Esophagus muscularis mucosa (tissue), 4 donors: Measurements from ENCODE around the gene BRCA1. TPM values are rescaled to one million over a fixed set of nuclear protein-coding genes. Genes with fewer than 3 reads are reported as not detected.
"Not testable (repeated sequence)": the region's sequence is repeated elsewhere in the genome, so short reads cannot be mapped to it uniquely, and the experiment has no call there.

Source experiments
- DNase-seq: peaks from one replicate; pipeline ENCODE4 v3.0.0-alpha.2; 2017; ENCODE audit errors: extremely low spot score
- H3K27ac ChIP-seq, 4 donors: fragments of 200-600 bp; sonication (generic); replicated peaks in 1 of 4; 1 replicate in 3 of 4; 2 replicates in 1 of 4; pipeline ENCODE4 v1.5.1; 2016 to 2019; ENCODE audit warnings: mild to moderate bottlenecking in 1 of 4
- H3K27me3 ChIP-seq, 4 donors: fragments of 200-600 bp; sonication (generic); one replicate each; pipeline versions ENCODE4 v1.5.1 to v1.6.0; 2016 to 2019
- H3K36me3 ChIP-seq, 4 donors: fragments of 200-600 bp; sonication (generic); one replicate each; pipeline ENCODE4 v1.5.1; 2016 to 2019
- H3K4me1 ChIP-seq, 4 donors: fragments of 200-600 bp; sonication (generic); one replicate each; pipeline ENCODE4 v1.5.1; 2016 to 2019
- H3K4me3 ChIP-seq, 4 donors: fragments of 200-600 bp; sonication (generic); 1 replicate in 2 of 4; 2 replicates in 2 of 4; pipeline ENCODE4 v1.5.1; 2016 to 2019; ENCODE audit warnings: mild to moderate bottlenecking in 4 of 4, moderate library complexity in 1 of 4
- H3K9me3 ChIP-seq, 4 donors: fragments of 200-600 bp; sonication (generic); 1 replicate in 3 of 4; 2 replicates in 1 of 4; pipeline ENCODE4 v1.5.1; 2016 to 2019
- CTCF ChIP-seq, 3 experiments: fragments of 200-600 bp in 2 of 3; fragments of 450-650 bp in 1 of 3; sonication (generic) in 2 of 3; IDR thresholded peaks; one replicate each; pipeline ENCODE4 v1.5.1; 2017 to 2019; ENCODE audit warnings: antibody characterized with exemption in 3 of 3, mild to moderate bottlenecking in 2 of 3, moderate library complexity in 1 of 3
- EP300 ChIP-seq: sonication (generic); formaldehyde crosslinking; IDR thresholded peaks from one replicate; pipeline ENCODE4 v1.6.1; 2017; ENCODE audit warnings: antibody characterized with exemption
- POLR2A ChIP-seq: fragments of 450-650 bp; IDR thresholded peaks from one replicate; pipeline ENCODE4 v1.6.1; 2017; ENCODE audit warnings: antibody characterized with exemption, moderate library complexity, mild to moderate bottlenecking, low read depth
- POLR2AphosphoS5 ChIP-seq, 2 donors: sonication (generic); formaldehyde crosslinking; IDR thresholded peaks; one replicate each; pipeline ENCODE4 v1.6.1; 2017; ENCODE audit warnings: antibody characterized with exemption in 2 of 2
- WGBS: methylation state at CpG from one replicate; pipeline ENCODE4 v1.1.5; 2018; 5-methylcytosine and 5-hydroxymethylcytosine counted together
- intact Hi-C: fragments of 100-400 bp; cut with DNase I; formaldehyde crosslinking; loops from one replicate; pipeline ENCODE4 v1.15.1; 2023
- total RNA-seq, 4 donors: library from RNA; depleted of rRNA; stranded (reverse); fragments of >200 nt; gene quantifications; one replicate each; pipeline versions ENCODE4 v1.1.0 to v1.2.1, GENCODE V29; 2016

The BRCA1 gene
- total RNA-seq, 4 donors from 2014 or later, result 3.1 to 7.6 (median 4.7) TPM

- Histone ChIP-seq H3K36me3 (peaks cover 0 to 16% (median 0%) of the 10 kb centered on the region in 4 donors), H3K4me1 (no peaks in the 10 kb centered on the region), H3K27me3 (no peaks in the 10 kb centered on the region), H3K4me3 (no peak overlapping the region), H3K27ac (no peak overlapping the region), H3K9me3 (no peaks in the 10 kb centered on the region)
- 85% methylated on average over 3 of the region's 3 CpGs for WGBS
- intact Hi-C loops, result no loop called here
- TF ChIP-seq CTCF (IDR thresholded peaks at IDR 0.05) (no peak), EP300 (no peak), POLR2AphosphoS5 (IDR thresholded peaks at IDR 0.05) (no peak), POLR2A (no peak)
- DNase-seq, result no peak
These were observed 55.7 kb downstream of the BRCA1 start for GRCh38 chr17:43069368-43069898.

- TF ChIP-seq POLR2AphosphoS5 (IDR thresholded peaks at IDR 0.05), result no peak
- no peak for TF ChIP-seq POLR2A
- no peak for TF ChIP-seq EP300
- TF ChIP-seq CTCF (IDR thresholded peaks at IDR 0.05), result no peak
- no peak for DNase-seq
- H3K36me3 ChIP-seq, result peaks cover 0 to 16% (median 0%) of the 10 kb centered on the region in 4 donors
- H3K27me3 ChIP-seq, result no peaks in the 10 kb centered on the region
- no peak overlapping the region for H3K4me3 ChIP-seq
- WGBS, result 92% methylated on average over 6 of the region's 6 CpGs
- no peaks in the 10 kb centered on the region for H3K4me1 ChIP-seq
- no peak overlapping the region for H3K27ac ChIP-seq
- no peaks in the 10 kb centered on the region for H3K9me3 ChIP-seq
- intact Hi-C loops, result no loop called here
These were observed 56.4 kb downstream of the BRCA1 start for GRCh38 chr17:43068570-43069367.

- no peak overlapping the region for H3K27ac ChIP-seq
- TF ChIP-seq POLR2A, result no peak
- TF ChIP-seq CTCF (IDR thresholded peaks at IDR 0.05), result no peak
- no peak for TF ChIP-seq POLR2AphosphoS5 (IDR thresholded peaks at IDR 0.05)
- TF ChIP-seq EP300, result no peak
- 90% methylated on average over 10 of the region's 10 CpGs for WGBS
- H3K4me3 ChIP-seq, result no peak overlapping the region
- no peaks in the 10 kb centered on the region for H3K4me1 ChIP-seq
- peaks cover 0 to 3% (median 0%) of the 10 kb centered on the region in 4 donors for H3K36me3 ChIP-seq
- H3K27me3 ChIP-seq, result no peaks in the 10 kb centered on the region
- H3K9me3 ChIP-seq, result no peaks in the 10 kb centered on the region
- intact Hi-C loops, result no loop called here
- DNase-seq, result no peak
These were observed 62.1 kb downstream of the BRCA1 start for GRCh38 chr17:43062984-43063638.

DNA sequence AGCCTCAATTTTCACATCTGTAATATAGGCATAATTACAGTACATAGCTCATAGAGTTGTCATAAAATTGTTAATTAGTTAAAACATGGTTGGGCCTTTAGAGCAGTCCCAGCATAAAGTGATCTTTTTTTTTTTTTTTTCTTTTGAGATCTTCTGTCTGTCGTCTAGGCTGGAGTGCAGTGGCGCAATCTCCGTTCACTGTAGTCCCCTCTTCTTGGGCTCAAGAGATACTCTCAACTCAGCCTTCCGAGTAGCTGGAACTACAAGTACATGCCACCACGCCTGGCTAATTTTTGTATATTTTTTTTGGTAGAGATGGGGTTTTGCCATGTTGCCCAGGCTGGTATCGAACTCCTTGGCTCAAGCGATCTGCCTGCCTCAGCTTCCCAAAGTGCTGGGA is 69.1 kb downstream of the BRCA1 start:
- no peaks in the 10 kb centered on the region for H3K27me3 ChIP-seq
- 98% methylated on average over 7 of the region's 7 CpGs for WGBS
- TF ChIP-seq EP300 (no peak), CTCF (IDR thresholded peaks at IDR 0.05) (no peak), POLR2AphosphoS5 (IDR thresholded peaks at IDR 0.05) (no peak), POLR2A (no peak)
- no peaks in the 10 kb centered on the region for H3K4me1 ChIP-seq
- intact Hi-C loops, result no loop called here
- no peak overlapping the region for H3K27ac ChIP-seq
- H3K36me3 ChIP-seq, result peaks cover 0 to 43% (median 13%) of the 10 kb centered on the region in 4 donors
- no peaks in the 10 kb centered on the region for H3K9me3 ChIP-seq
- no peak overlapping the region for H3K4me3 ChIP-seq
- DNase-seq, result no peak

DNA sequence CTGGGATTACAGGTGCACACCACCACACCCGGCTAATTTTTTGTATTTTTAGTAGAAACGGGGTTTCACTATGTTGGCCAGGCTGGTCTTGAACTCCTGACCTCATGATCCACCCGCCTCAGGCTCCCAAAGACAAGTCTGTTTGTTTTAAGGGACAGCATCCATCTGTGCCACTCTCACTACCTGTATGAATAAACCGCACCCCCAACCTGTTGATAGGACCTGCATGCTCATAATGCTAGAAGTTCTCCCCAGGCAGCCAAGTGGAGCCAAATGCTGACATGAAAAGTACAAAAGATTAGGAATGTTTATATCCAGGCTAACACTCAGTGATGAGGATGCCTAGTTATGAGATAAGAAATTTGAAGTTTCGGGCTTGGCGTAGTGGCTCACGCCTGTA is 72.2 kb downstream of the BRCA1 start:
- H3K27me3 ChIP-seq, intact Hi-C loops, H3K4me3 ChIP-seq, H3K9me3 ChIP-seq, H3K27ac ChIP-seq, DNase-seq, H3K4me1 ChIP-seq: not testable (repeated sequence)
- peaks cover 0 to 53% (median 13%) of the 10 kb centered on the region in 4 donors for H3K36me3 ChIP-seq
- WGBS, result 96% methylated on average over 7 of the region's 7 CpGs
